ENCODE results near the gene NIT1. TPM values are rescaled to one million over a fixed set of nuclear protein-coding genes. Genes with fewer than 3 reads are reported as not detected.
A peak's percentile ranks its signal among the peaks of the same experiment; 100 is the strongest.

Gene NIT1
- total and polyA plus RNA-seq, 2 experiments from 2014 or later = 64.6 to 65.9 TPM

GRCh38 chr1:161164901-161165610 lies 47.2 kb downstream of the NIT1 start:
- no peak for TF ChIP-seq CTCF (IDR thresholded peaks at IDR 0.05; ENCODE audit: low read depth, low read length)
- Histone ChIP-seq H3K9me3 (ENCODE audit: low read depth) (no peaks in the 10 kb centered on the region), H3K4me1 (ENCODE audit: low read depth) (no peaks in the 10 kb centered on the region), H3K27ac (peak overlapping the region; percentile 81), H3K36me3 (peaks cover 5% of the 10 kb centered on the region), H3K4me3 (peak overlapping the region; percentile 60), H3K27me3 (no peaks in the 10 kb centered on the region)
- DNase-seq (ENCODE audit: low read depth in 1 of 2, low spot score in 1 of 2) = no peak

DNA sequence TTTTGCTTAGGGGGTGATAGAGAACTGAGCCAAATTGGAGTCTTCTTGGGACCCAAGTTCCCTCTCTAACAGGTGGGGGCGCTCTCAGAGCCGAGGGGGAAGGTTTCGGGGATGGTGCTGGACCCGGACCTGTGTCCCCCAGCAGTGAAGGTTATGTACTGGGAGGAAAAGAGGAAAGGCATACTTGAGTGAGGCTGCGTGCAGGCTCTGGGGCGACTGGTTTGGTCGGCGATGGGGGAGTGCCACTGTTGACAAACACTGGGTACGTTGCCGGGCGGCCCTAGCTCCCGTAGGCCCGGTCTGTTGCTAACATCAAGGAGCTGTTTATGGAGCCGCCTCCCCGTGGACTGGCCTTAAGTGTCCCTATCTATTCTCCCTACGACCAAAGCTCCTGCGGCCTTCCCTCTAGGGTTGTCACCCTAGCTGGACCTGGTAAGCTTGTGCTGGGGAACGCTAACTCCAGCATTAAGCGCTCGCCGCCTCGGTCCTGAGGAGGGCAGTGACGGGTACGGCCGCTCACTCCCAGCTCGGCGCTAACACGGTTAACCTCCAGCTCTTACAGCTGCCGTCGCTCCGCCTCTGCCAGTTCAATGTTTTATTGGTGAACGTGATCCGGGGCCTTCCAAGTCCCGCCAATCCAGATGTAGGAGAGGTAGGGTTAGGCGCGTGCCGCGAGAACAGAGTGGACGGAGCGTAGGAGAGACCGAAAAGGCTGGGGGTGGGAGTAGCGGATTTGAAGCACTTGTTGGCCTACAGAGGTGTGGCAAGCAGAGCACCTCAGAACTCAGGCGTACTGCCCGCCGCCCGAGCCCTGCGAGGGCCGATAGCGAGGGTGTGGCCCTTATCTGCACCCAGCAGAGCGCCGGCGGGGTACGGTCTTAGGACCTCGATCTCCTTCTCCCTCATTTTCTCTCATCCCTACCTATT lies 48.1 kb downstream of the NIT1 start, which contains the start of gene PPOX:
PPOX (plus strand) TSS at position 685 of the 927 bp plus-strand sequence. CDS start 422 bp downstream, outside the sequence.
- Histone ChIP-seq H3K4me1 (ENCODE audit: low read depth) (no peaks in the 10 kb centered on the region), H3K36me3 (peaks cover 14% of the 10 kb centered on the region), H3K9me3 (ENCODE audit: low read depth) (no peaks in the 10 kb centered on the region), H3K27ac (peak within 1 kb of the TSS; percentile 81), H3K4me3 (peak within 1 kb of the TSS; percentile 60), H3K27me3 (no peaks in the 10 kb centered on the region)
- peak; percentile 99 for DNase-seq (ENCODE audit: low read depth in 1 of 2, low spot score in 1 of 2)
- peak; percentile 44 for TF ChIP-seq CTCF (IDR thresholded peaks at IDR 0.05; ENCODE audit: low read depth, low read length)

- no peak for TF ChIP-seq CTCF (IDR thresholded peaks at IDR 0.05; ENCODE audit: low read depth, low read length)
- H3K9me3 ChIP-seq (ENCODE audit: low read depth) = no peaks in the 10 kb centered on the region
- no peaks in the 10 kb centered on the region for H3K27me3 ChIP-seq
- no peaks in the 10 kb centered on the region for H3K4me1 ChIP-seq (ENCODE audit: low read depth)
- peak in 1 of 2 donors; percentile 59 for DNase-seq (ENCODE audit: low read depth in 1 of 2, low spot score in 1 of 2)
- peak overlapping the region; percentile 60 for H3K4me3 ChIP-seq
- peak overlapping the region; percentile 40 for H3K27ac ChIP-seq
- H3K36me3 ChIP-seq = peaks cover 21% of the 10 kb centered on the region
Observed at GRCh38 chr1:161166669-161167548, 49.0 kb downstream of the NIT1 start.

- Histone ChIP-seq H3K4me1 (ENCODE audit: low read depth) (no peaks in the 10 kb centered on the region), H3K36me3 (peaks cover 30% of the 10 kb centered on the region)
Observed at GRCh38 chr1:161168906-161169305, 51.0 kb downstream of the NIT1 start.

More at GRCh38 chr1:161168906-161169305, 51.0 kb downstream of the NIT1 start:
- H3K9me3 ChIP-seq (ENCODE audit: low read depth) = no peaks in the 10 kb centered on the region
- H3K27ac ChIP-seq = no peak overlapping the region
- no peaks in the 10 kb centered on the region for H3K27me3 ChIP-seq
- no peak for DNase-seq (ENCODE audit: low read depth in 1 of 2, low spot score in 1 of 2)
- no peak for TF ChIP-seq CTCF (IDR thresholded peaks at IDR 0.05; ENCODE audit: low read depth, low read length)
- no peak overlapping the region for H3K4me3 ChIP-seq

Other genes starting within 250 kb of the NIT1 start
- gene ITLN1, start 232.9 kb upstream of the NIT1 start, total RNA-seq = 0.21 TPM in 1 of 2 replicates, not detected in the other
- 0.34 TPM in 1 of 2 replicates, not detected in the other for gene ITLN1, start 232.9 kb upstream of the NIT1 start, polyA plus RNA-seq
- not detected in 2 replicates for gene ITLN2, start 163.3 kb upstream of the NIT1 start, total RNA-seq
- not detected in 2 replicates for gene ITLN2, start 163.3 kb upstream of the NIT1 start, polyA plus RNA-seq
- gene F11R, start 97.0 kb upstream of the NIT1 start, total RNA-seq = 68.1 and 93.7 TPM in 2 replicates
- 90.1 and 139 TPM in 2 replicates for gene F11R, start 97.0 kb upstream of the NIT1 start, polyA plus RNA-seq
- gene TSTD1, start 79.1 kb upstream of the NIT1 start, total RNA-seq = 262 and 347 TPM in 2 replicates
- 393 and 448 TPM in 2 replicates for gene TSTD1, start 79.1 kb upstream of the NIT1 start, polyA plus RNA-seq
- gene USF1, start 72.1 kb upstream of the NIT1 start, total RNA-seq = 110 and 127 TPM in 2 replicates
- 33.7 and 45.5 TPM in 2 replicates for gene USF1, start 72.1 kb upstream of the NIT1 start, polyA plus RNA-seq
- not detected in 2 replicates for gene ARHGAP30, start 48.2 kb upstream of the NIT1 start, total RNA-seq
- 1.8 and 1.9 TPM in 2 replicates for gene ARHGAP30, start 48.2 kb upstream of the NIT1 start, polyA plus RNA-seq
- not detected in 2 replicates for gene NECTIN4, start 28.5 kb upstream of the NIT1 start, total RNA-seq
- gene NECTIN4, start 28.5 kb upstream of the NIT1 start, polyA plus RNA-seq = not detected in 2 replicates
- 36.5 and 42.4 TPM in 2 replicates for gene KLHDC9, start 19.7 kb upstream of the NIT1 start, total RNA-seq
- 41.2 and 48.7 TPM in 2 replicates for gene KLHDC9, start 19.7 kb upstream of the NIT1 start, polyA plus RNA-seq
- 85.4 and 137 TPM in 2 replicates for gene PFDN2, start 68 bp upstream of the NIT1 start, total RNA-seq
- 103 and 121 TPM in 2 replicates for gene PFDN2, start 68 bp upstream of the NIT1 start, polyA plus RNA-seq
- gene DEDD, start 14.6 kb downstream of the NIT1 start, total RNA-seq = 28.1 and 36.5 TPM in 2 replicates
- 30.8 and 35.5 TPM in 2 replicates for gene DEDD, start 14.6 kb downstream of the NIT1 start, polyA plus RNA-seq
- 51.2 and 61.2 TPM in 2 replicates for gene UFC1, start 35.9 kb downstream of the NIT1 start, total RNA-seq
- 122 and 124 TPM in 2 replicates for gene UFC1, start 35.9 kb downstream of the NIT1 start, polyA plus RNA-seq
- gene USP21, start 41.4 kb downstream of the NIT1 start, total RNA-seq = 18.7 and 19.6 TPM in 2 replicates
- gene USP21, start 41.4 kb downstream of the NIT1 start, polyA plus RNA-seq = 48.8 and 59.9 TPM in 2 replicates
- gene PPOX, start 48.3 kb downstream of the NIT1 start, total RNA-seq = 35.4 and 53.8 TPM in 2 replicates
- 67.0 and 67.1 TPM in 2 replicates for gene PPOX, start 48.3 kb downstream of the NIT1 start, polyA plus RNA-seq
- gene B4GALT3, start 59.4 kb downstream of the NIT1 start, total RNA-seq = 31.3 and 36.9 TPM in 2 replicates
- gene B4GALT3, start 59.4 kb downstream of the NIT1 start, polyA plus RNA-seq = 44.7 and 54.7 TPM in 2 replicates
- 0.88 and 4.0 TPM in 2 replicates for gene ADAMTS4, start 80.9 kb downstream of the NIT1 start, total RNA-seq
- 1.9 and 3.5 TPM in 2 replicates for gene ADAMTS4, start 80.9 kb downstream of the NIT1 start, polyA plus RNA-seq
- 183 and 204 TPM in 2 replicates for gene NDUFS2, start 84.3 kb downstream of the NIT1 start, total RNA-seq
- 346 and 367 TPM in 2 replicates for gene NDUFS2, start 84.3 kb downstream of the NIT1 start, polyA plus RNA-seq
- gene FCER1G, start 97.2 kb downstream of the NIT1 start, total RNA-seq = not detected in 2 replicates
- 0.50 TPM in 1 of 2 replicates, not detected in the other for gene FCER1G, start 97.2 kb downstream of the NIT1 start, polyA plus RNA-seq
- 1.0 TPM in 1 of 2 replicates, not detected in the other for gene APOA2, start 105.5 kb downstream of the NIT1 start, total RNA-seq
- 3.1 TPM in 1 of 2 replicates, not detected in the other for gene APOA2, start 105.5 kb downstream of the NIT1 start, polyA plus RNA-seq
- gene TOMM40L, start 108.0 kb downstream of the NIT1 start, total RNA-seq = 12.5 and 21.6 TPM in 2 replicates
- gene TOMM40L, start 108.0 kb downstream of the NIT1 start, polyA plus RNA-seq = 12.6 and 13.6 TPM in 2 replicates
- gene NR1I3, start 120.1 kb downstream of the NIT1 start, total RNA-seq = 0.33 TPM in 1 of 2 replicates, not detected in the other
- not detected in 2 replicates for gene NR1I3, start 120.1 kb downstream of the NIT1 start, polyA plus RNA-seq
- gene PCP4L1, start 140.6 kb downstream of the NIT1 start, total RNA-seq = 0.14 and 0.21 TPM in 2 replicates
- gene PCP4L1, start 140.6 kb downstream of the NIT1 start, polyA plus RNA-seq = not detected in 2 replicates
- 0.35 and 0.77 TPM in 2 replicates for gene MPZ, start 191.9 kb downstream of the NIT1 start, total RNA-seq
- gene MPZ, start 191.9 kb downstream of the NIT1 start, polyA plus RNA-seq = 0.48 and 0.66 TPM in 2 replicates
- gene SDHC, start 196.3 kb downstream of the NIT1 start, total RNA-seq = 19.5 and 22.5 TPM in 2 replicates
- gene SDHC, start 196.3 kb downstream of the NIT1 start, polyA plus RNA-seq = 275 and 333 TPM in 2 replicates
- gene CFAP126, start 249.8 kb downstream of the NIT1 start, total RNA-seq = not detected in 2 replicates
- gene CFAP126, start 249.8 kb downstream of the NIT1 start, polyA plus RNA-seq = not detected in 2 replicates

Measured in cardiac muscle cell (in vitro differentiated cells and primary cell).